Calu3 (cell line): Measurements from ENCODE around the gene MBIP. TPM values are rescaled to one million over a fixed set of nuclear protein-coding genes. Genes with fewer than 3 reads are reported as not detected.

Experiments
- BruUV-seq: library from RNA; stranded (reverse); fragments of 400-500 nt; replicated peaks from 2 replicates; lab custom pipeline; 2021; lab: Mats Ljungman, UMichigan
- CTCF ChIA-PET: fragments of 300-600 bp; sonication (Branson Sonifier 250); formaldehyde crosslinking; loops from one replicate; lab custom pipeline; 2022; ENCODE audit warnings: antibody characterized with exemption; lab: Charles Lee
- DNase-seq: peaks from one replicate; pipeline ENCODE4 v3.0.0; 2022
- H3K27ac Mint-ChIP-seq: one replicate; pipeline ENCODE4 v1.8.0; 2022; ENCODE audit warnings: mixed read lengths; ENCODE audit not compliant: unreplicated experiment
- H3K27me3 Mint-ChIP-seq: one replicate; pipeline ENCODE4 v1.8.0; 2022; ENCODE audit warnings: mixed read lengths; ENCODE audit not compliant: unreplicated experiment
- H3K36me3 Mint-ChIP-seq: one replicate; pipeline ENCODE4 v1.8.0; 2022; ENCODE audit warnings: mild to moderate bottlenecking, moderate library complexity, mixed read lengths; ENCODE audit not compliant: insufficient read depth, unreplicated experiment
- H3K4me1 Mint-ChIP-seq: one replicate; pipeline ENCODE4 v1.8.0; 2022; ENCODE audit warnings: mild to moderate bottlenecking, low read depth, mixed read lengths; ENCODE audit not compliant: unreplicated experiment
- H3K4me3 Mint-ChIP-seq: one replicate; pipeline ENCODE4 v1.8.0; 2022; ENCODE audit warnings: mild to moderate bottlenecking, low read depth, moderate library complexity, mixed read lengths; ENCODE audit not compliant: unreplicated experiment
- H3K9me3 Mint-ChIP-seq: one replicate; pipeline ENCODE4 v1.8.0; 2022; ENCODE audit warnings: low read depth, mixed read lengths; ENCODE audit not compliant: unreplicated experiment
- intact Hi-C: fragments of 100-400 bp; cut with micrococcal nuclease; formaldehyde crosslinking; loops from one replicate; pipeline ENCODE4 v1.10.0; 2022; ENCODE audit not compliant: unreplicated experiment
- total RNA-seq: library from RNA; stranded (reverse); gene quantifications from 2 replicates; pipeline ENCODE4 v1.2.3, GENCODE V29; 2022
- TF ChIP-seq, protein P1 (sequence below): fragments of 200-600 bp; IDR thresholded peaks from one replicate; pipeline ENCODE4 v1.8.0; 2022; ENCODE audit warnings: antibody characterized with exemption; ENCODE audit not compliant: unreplicated experiment

MBIP gene
- total RNA-seq, 1 experiment from 2014 or later = 20.0 TPM

- no peaks in the 10 kb centered on the region for H3K9me3 Mint-ChIP-seq
- intact Hi-C loops = no loop called here
- H3K27me3 Mint-ChIP-seq = peaks cover 13% of the 10 kb centered on the region
- H3K4me1 Mint-ChIP-seq = peaks cover under 1% of the 10 kb centered on the region
- TF ChIP-seq, protein P1, sequence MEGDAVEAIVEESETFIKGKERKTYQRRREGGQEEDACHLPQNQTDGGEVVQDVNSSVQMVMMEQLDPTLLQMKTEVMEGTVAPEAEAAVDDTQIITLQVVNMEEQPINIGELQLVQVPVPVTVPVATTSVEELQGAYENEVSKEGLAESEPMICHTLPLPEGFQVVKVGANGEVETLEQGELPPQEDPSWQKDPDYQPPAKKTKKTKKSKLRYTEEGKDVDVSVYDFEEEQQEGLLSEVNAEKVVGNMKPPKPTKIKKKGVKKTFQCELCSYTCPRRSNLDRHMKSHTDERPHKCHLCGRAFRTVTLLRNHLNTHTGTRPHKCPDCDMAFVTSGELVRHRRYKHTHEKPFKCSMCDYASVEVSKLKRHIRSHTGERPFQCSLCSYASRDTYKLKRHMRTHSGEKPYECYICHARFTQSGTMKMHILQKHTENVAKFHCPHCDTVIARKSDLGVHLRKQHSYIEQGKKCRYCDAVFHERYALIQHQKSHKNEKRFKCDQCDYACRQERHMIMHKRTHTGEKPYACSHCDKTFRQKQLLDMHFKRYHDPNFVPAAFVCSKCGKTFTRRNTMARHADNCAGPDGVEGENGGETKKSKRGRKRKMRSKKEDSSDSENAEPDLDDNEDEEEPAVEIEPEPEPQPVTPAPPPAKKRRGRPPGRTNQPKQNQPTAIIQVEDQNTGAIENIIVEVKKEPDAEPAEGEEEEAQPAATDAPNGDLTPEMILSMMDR = no peak
- no peak for DNase-seq
- no TSS peak for BruUV-seq
- H3K27ac Mint-ChIP-seq = no peak overlapping the region
- H3K4me3 Mint-ChIP-seq = no peak overlapping the region
- no peaks in the 10 kb centered on the region for H3K36me3 Mint-ChIP-seq
- CTCF ChIA-PET = no interaction called here
These were observed 44.7 kb downstream of the MBIP start for GRCh38 chr14:36275741-36276140.

DNA sequence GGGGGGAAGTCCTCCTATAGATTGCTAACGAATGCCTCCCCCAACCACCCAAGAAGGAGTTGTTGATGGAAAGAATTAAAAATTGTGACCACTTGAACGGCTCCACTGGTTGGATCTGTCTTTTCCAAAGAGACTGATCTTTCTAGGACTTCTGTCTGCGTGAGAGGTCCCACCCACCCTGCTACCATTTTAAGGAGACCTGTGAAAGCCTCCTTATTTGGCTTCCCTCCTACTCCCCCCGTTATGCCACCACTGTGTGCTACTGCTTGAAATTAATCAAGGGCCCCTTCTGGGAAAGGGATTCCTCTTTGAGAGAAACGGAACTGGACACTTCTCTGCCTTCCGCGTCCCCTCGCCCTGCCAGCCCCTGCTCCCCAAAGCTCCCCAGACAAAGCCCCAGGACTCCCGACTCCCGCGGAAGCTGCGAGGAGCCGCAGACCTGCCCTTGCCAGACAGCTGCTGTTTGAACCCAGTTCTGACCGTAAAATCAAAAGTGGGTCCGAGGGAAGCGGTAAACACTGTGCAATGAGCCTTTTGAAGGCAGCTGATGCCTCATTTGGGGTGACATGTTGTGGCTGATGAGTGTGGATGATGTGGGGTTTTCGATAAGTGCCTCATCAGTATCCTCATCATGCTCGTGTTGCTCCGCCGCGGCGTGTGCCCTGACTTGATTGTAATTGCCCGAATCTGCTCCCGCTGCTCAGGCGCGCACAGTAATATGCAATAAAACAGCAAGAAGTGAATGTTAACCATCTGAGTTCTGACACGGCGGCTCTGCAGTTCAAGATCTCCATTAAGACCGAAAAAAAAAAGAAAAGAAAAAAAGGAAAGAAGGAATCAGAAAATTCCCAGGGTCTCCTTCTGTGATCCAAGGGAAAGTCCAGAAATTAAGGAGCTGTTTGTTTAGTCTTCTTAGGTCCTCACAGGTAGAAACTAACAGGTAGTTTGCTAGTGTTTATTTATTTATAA lies 48.2 kb downstream of the MBIP start:
- Mint-ChIP-seq H3K9me3 (no peaks in the 10 kb centered on the region), H3K4me3 (no peak overlapping the region), H3K27me3 (peaks cover 8% of the 10 kb centered on the region), H3K4me1 (peaks cover 28% of the 10 kb centered on the region), H3K27ac (no peak overlapping the region), H3K36me3 (no peaks in the 10 kb centered on the region)
- no peak for DNase-seq
- CTCF ChIA-PET = no interaction called here
- intact Hi-C loops = no loop called here
- TF ChIP-seq, protein P1 = no peak
- no TSS peak for BruUV-seq

DNA sequence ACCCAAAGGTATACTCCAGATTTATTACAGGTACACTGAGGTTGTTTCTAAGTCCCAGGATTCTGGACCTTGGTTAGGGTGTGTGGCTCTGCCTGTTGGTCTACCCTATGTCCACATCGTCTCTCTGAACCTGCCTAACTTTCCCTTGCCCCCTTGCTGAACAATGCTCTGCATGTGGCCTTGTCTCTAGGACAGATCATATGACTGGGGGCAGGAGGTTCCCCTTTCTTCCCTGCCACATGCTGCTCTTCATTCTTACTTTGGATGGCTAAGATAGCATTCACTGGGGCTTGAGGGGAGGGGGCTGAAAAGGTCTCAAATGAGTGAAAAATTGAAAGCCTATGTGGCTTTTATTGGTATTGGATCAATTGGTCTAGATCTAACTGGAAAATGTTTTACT lies 49.2 kb downstream of the MBIP start:
- no peaks in the 10 kb centered on the region for H3K27me3 Mint-ChIP-seq
- CTCF ChIA-PET = no interaction called here
- DNase-seq = no peak

DNA sequence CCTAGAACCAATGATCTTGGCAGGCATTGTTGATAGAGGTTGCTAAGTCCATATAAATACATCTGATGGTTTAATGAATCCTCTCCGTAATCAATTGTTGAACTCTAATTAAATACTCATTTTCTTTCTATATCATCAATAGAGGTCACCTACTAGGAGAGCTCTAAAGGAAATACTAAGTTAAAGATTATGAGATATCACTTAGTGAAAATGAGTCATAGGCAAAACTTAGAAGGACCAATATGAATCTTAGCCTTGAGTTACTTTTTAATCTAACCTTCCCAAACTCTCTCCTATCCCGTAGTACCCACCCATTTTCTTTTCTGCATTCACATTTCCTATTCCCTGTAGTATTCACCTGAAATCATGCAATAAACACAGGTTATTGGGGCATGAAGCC lies 50.2 kb downstream of the MBIP start:
- peaks cover 28% of the 10 kb centered on the region for H3K4me1 Mint-ChIP-seq
- no peaks in the 10 kb centered on the region for H3K9me3 Mint-ChIP-seq
- no peaks in the 10 kb centered on the region for H3K27me3 Mint-ChIP-seq
- intact Hi-C loops = no loop called here
- DNase-seq = no peak
- H3K36me3 Mint-ChIP-seq = no peaks in the 10 kb centered on the region
- CTCF ChIA-PET = interaction anchor here (0.5 to 0.7 kb wide), 2 partner anchors 17 to 228 kb away, joined by 4 to 14 read pairs; no protein-coding TSS in a partner anchor
- TF ChIP-seq, protein P1 = no peak
- no peak overlapping the region for H3K4me3 Mint-ChIP-seq
- no peak overlapping the region for H3K27ac Mint-ChIP-seq
- no TSS peak for BruUV-seq

More for the DNA sequence above, 49.2 kb downstream of the MBIP start:
- H3K4me1 Mint-ChIP-seq = peaks cover 28% of the 10 kb centered on the region
- no TSS peak for BruUV-seq
- no peak overlapping the region for H3K4me3 Mint-ChIP-seq
- TF ChIP-seq, protein P1 = no peak
- no peak overlapping the region for H3K27ac Mint-ChIP-seq
- H3K9me3 Mint-ChIP-seq = no peaks in the 10 kb centered on the region
- intact Hi-C loops = no loop called here
- no peaks in the 10 kb centered on the region for H3K36me3 Mint-ChIP-seq
